ENCODE measurements around the gene SLC7A1. TPM values are rescaled to one million over a fixed set of nuclear protein-coding genes. Genes with fewer than 3 reads are reported as not detected.
A peak's percentile ranks its signal among the peaks of the same experiment; 100 is the strongest.

SLC7A1 gene
- total RNA-seq, 2 donors from 2014 or later = 19.1 to 35.3 TPM

GRCh38 chr13:29496241-29496712, 99.2 kb downstream of the SLC7A1 start:
- no peak overlapping the region for H3K4me3 ChIP-seq
- DNase-seq (ENCODE audit: low spot score) = peak; percentile 39
- H3K27ac ChIP-seq = no peak overlapping the region
- intact Hi-C loops (cut with DNase I) = no loop called here
- 49% methylated on average over 9 of the region's 9 CpGs for WGBS
- H3K27me3 ChIP-seq (replicated peaks; ENCODE audit: insufficient read depth) = no peaks in the 10 kb centered on the region
- TF ChIP-seq CTCF (IDR thresholded peaks at IDR 0.05) (no peak), POLR2A (IDR thresholded peaks at IDR 0.05) (no peak)
- no peaks in the 10 kb centered on the region for H3K9me3 ChIP-seq
- no peaks in the 10 kb centered on the region for H3K4me1 ChIP-seq (replicated peaks)
- H3K36me3 ChIP-seq = no peaks in the 10 kb centered on the region

GRCh38 chr13:29494520-29494919, 101.0 kb downstream of the SLC7A1 start:
- Histone ChIP-seq H3K4me3 (no peak overlapping the region), H3K36me3 (no peaks in the 10 kb centered on the region), H3K9me3 (no peaks in the 10 kb centered on the region), H3K4me1 (replicated peaks) (no peaks in the 10 kb centered on the region), H3K27me3 (replicated peaks; ENCODE audit: insufficient read depth) (no peaks in the 10 kb centered on the region), H3K27ac (no peak overlapping the region)
- no peak for DNase-seq (ENCODE audit: low spot score)
- TF ChIP-seq POLR2AphosphoS5 (IDR thresholded peaks at IDR 0.05) (no peak), POLR2A (IDR thresholded peaks at IDR 0.05) (no peak), CTCF (IDR thresholded peaks at IDR 0.05) (no peak)
- WGBS = 95% methylated on average over 8 of the region's 8 CpGs
- intact Hi-C loops (cut with DNase I) = no loop called here

- intact Hi-C loops (cut with DNase I) = no loop called here
- Histone ChIP-seq H3K4me3 (no peak overlapping the region), H3K27me3 (replicated peaks; ENCODE audit: insufficient read depth) (no peaks in the 10 kb centered on the region), H3K4me1 (replicated peaks) (no peaks in the 10 kb centered on the region), H3K9me3 (no peaks in the 10 kb centered on the region), H3K36me3 (no peaks in the 10 kb centered on the region), H3K27ac (no peak overlapping the region)
- TF ChIP-seq POLR2A (IDR thresholded peaks at IDR 0.05) = no peak
- no peak for TF ChIP-seq POLR2AphosphoS5 (IDR thresholded peaks at IDR 0.05)
- no peak for TF ChIP-seq CTCF (IDR thresholded peaks at IDR 0.05)
- no peak for DNase-seq (ENCODE audit: low spot score)
- 62% methylated on average over 4 of the region's 4 CpGs for WGBS
Observed at GRCh38 chr13:29493796-29494195, 101.7 kb downstream of the SLC7A1 start.

- TF ChIP-seq CTCF (IDR thresholded peaks at IDR 0.05) (no peak), POLR2AphosphoS5 (IDR thresholded peaks at IDR 0.05) (no peak), POLR2A (IDR thresholded peaks at IDR 0.05) (no peak)
- no peak for DNase-seq (ENCODE audit: low spot score)
- no peaks in the 10 kb centered on the region for H3K4me1 ChIP-seq (replicated peaks)
- H3K4me3 ChIP-seq = no peak overlapping the region
- peaks cover 2% of the 10 kb centered on the region for H3K27me3 ChIP-seq (replicated peaks; ENCODE audit: insufficient read depth)
- intact Hi-C loops (cut with DNase I) = no loop called here
- H3K27ac ChIP-seq = no peak overlapping the region
- no peaks in the 10 kb centered on the region for H3K36me3 ChIP-seq
- no peaks in the 10 kb centered on the region for H3K9me3 ChIP-seq
- WGBS = 50% methylated on average over 2 of the region's 2 CpGs
Observed at GRCh38 chr13:29491248-29491647, 104.2 kb downstream of the SLC7A1 start.

- Histone ChIP-seq H3K27ac (no peak overlapping the region), H3K4me3 (no peak overlapping the region), H3K36me3 (no peaks in the 10 kb centered on the region), H3K4me1 (replicated peaks) (no peaks in the 10 kb centered on the region), H3K9me3 (no peaks in the 10 kb centered on the region), H3K27me3 (replicated peaks; ENCODE audit: insufficient read depth) (peaks cover 2% of the 10 kb centered on the region)
- no peak for TF ChIP-seq POLR2A (IDR thresholded peaks at IDR 0.05)
- TF ChIP-seq CTCF (IDR thresholded peaks at IDR 0.05) = no peak
- no peak for TF ChIP-seq POLR2AphosphoS5 (IDR thresholded peaks at IDR 0.05)
- intact Hi-C loops (cut with DNase I) = no loop called here
- 90% methylated on average over 9 of the region's 9 CpGs for WGBS
- no peak for DNase-seq (ENCODE audit: low spot score)
Observed at GRCh38 chr13:29490561-29490885, 105.0 kb downstream of the SLC7A1 start.
